ENCODE data around the gene ARHGEF38. TPM values are rescaled to one million over a fixed set of nuclear protein-coding genes. Genes with fewer than 3 reads are reported as not detected.

Gene ARHGEF38, protein sequence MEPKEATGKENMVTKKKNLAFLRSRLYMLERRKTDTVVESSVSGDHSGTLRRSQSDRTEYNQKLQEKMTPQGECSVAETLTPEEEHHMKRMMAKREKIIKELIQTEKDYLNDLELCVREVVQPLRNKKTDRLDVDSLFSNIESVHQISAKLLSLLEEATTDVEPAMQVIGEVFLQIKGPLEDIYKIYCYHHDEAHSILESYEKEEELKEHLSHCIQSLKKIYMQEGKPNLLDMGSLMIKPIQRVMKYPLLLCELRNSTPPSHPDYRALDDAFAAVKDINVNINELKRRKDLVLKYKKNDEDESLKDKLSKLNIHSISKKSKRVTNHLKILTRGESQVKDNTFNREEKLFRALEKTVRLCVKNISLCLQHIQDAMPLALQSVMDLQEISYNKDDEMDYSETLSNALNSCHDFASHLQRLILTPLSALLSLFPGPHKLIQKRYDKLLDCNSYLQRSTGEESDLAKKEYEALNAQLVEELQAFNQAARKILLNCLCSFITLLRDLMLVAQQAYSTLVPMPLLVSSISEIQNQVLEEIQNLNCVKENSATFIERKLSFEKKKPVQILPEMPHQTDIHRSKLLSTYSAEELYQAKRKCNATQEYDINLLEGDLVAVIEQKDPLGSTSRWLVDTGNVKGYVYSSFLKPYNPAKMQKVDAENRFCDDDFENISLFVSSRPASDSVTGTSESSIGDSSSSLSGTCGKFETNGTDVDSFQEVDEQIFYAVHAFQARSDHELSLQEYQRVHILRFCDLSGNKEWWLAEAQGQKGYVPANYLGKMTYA
- total RNA-seq: 1 to 10 TPM in 1 of 4 donors, under 1 TPM in 1, not detected in 2; 0.26 to 3.7 TPM

DNA sequence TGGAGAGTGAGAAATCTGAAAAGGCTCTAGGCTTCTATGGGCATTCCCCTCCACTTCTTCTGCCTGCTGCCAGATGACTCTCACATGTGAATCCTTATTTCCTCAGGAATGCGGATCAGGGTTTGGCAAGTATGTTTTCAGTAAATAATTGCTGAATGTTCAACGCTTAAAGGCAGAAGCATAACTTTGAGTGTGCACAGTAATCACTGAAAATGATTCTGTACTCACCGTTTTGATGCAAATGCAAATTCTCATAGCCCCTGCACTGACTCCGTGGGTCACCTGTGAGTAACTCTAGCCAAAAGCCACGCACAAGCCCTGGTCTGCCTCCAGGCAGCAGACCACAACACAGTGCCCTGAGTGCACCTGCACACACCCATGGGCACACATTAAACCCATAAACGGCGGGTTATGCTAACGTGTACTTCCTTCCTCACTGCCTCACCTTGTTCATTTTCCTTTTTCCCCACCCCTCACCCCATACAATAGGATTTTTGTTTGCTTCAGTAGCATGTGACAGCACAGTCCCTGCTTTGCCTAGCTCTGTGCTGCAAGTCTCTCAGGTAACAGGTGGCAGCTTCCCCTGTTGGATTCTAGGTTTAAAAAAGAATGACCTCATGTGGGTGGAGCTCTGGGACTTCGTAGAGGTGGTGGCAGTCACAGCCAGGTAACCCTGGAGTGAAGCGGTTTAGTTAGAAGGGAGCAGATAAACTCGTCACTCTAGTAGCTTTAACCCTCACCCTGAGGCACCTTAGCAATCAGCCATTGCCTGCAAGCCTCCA is at the start of gene ARHGEF38:
TSS of gene ARHGEF38 (plus strand) at position 656 of the 782 bp plus-strand sequence. CDS start 146 bp downstream, outside the sequence.
- TF ChIP-seq, protein P1, sequence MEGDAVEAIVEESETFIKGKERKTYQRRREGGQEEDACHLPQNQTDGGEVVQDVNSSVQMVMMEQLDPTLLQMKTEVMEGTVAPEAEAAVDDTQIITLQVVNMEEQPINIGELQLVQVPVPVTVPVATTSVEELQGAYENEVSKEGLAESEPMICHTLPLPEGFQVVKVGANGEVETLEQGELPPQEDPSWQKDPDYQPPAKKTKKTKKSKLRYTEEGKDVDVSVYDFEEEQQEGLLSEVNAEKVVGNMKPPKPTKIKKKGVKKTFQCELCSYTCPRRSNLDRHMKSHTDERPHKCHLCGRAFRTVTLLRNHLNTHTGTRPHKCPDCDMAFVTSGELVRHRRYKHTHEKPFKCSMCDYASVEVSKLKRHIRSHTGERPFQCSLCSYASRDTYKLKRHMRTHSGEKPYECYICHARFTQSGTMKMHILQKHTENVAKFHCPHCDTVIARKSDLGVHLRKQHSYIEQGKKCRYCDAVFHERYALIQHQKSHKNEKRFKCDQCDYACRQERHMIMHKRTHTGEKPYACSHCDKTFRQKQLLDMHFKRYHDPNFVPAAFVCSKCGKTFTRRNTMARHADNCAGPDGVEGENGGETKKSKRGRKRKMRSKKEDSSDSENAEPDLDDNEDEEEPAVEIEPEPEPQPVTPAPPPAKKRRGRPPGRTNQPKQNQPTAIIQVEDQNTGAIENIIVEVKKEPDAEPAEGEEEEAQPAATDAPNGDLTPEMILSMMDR (IDR thresholded peaks at IDR 0.05): no peak
- no peak for TF ChIP-seq POLR2A (IDR thresholded peaks at IDR 0.05)
- Histone ChIP-seq H3K36me3 (no peaks in the 10 kb centered on the region), H3K27ac (no peak within 1 kb of the TSS), H3K4me1 (no peaks in the 10 kb centered on the region), H3K9me3 (no peaks in the 10 kb centered on the region), H3K4me3 (no peak within 1 kb of the TSS), H3K27me3 (no peaks in the 10 kb centered on the region)
- no peak for DNase-seq
- intact Hi-C loops (cut with DNase I; ENCODE audit: low total_unique reads): no loop called here

GRCh38 chr4:105503484-105503883 is 48.9 kb upstream of the ARHGEF38 start:
- H3K9me3 ChIP-seq: no peaks in the 10 kb centered on the region
- H3K4me1 ChIP-seq: no peaks in the 10 kb centered on the region
- TF ChIP-seq, protein P1 (IDR thresholded peaks at IDR 0.05): no peak
- no peak for TF ChIP-seq POLR2A (IDR thresholded peaks at IDR 0.05)
- no peaks in the 10 kb centered on the region for H3K27me3 ChIP-seq
- no peak overlapping the region for H3K27ac ChIP-seq
- intact Hi-C loops (cut with DNase I; ENCODE audit: low total_unique reads): no loop called here
- H3K4me3 ChIP-seq: no peak overlapping the region
- no peak for DNase-seq
- no peaks in the 10 kb centered on the region for H3K36me3 ChIP-seq

- H3K27ac ChIP-seq: no peak overlapping the region
- H3K4me1 ChIP-seq: no peaks in the 10 kb centered on the region
- TF ChIP-seq, protein P1 (IDR thresholded peaks at IDR 0.05): no peak
- TF ChIP-seq POLR2A (IDR thresholded peaks at IDR 0.05): no peak
- no peaks in the 10 kb centered on the region for H3K27me3 ChIP-seq
- H3K36me3 ChIP-seq: no peaks in the 10 kb centered on the region
- intact Hi-C loops (cut with DNase I; ENCODE audit: low total_unique reads): no loop called here
- DNase-seq: no peak
- H3K9me3 ChIP-seq: no peaks in the 10 kb centered on the region
- H3K4me3 ChIP-seq: no peak overlapping the region
Measured at GRCh38 chr4:105504744-105505143, 47.7 kb upstream of the ARHGEF38 start.

GRCh38 chr4:105509291-105509690 is 43.1 kb upstream of the ARHGEF38 start:
- H3K4me1 ChIP-seq: no peaks in the 10 kb centered on the region
- no peaks in the 10 kb centered on the region for H3K9me3 ChIP-seq
- no peak for TF ChIP-seq POLR2A (IDR thresholded peaks at IDR 0.05)
- TF ChIP-seq, protein P1 (IDR thresholded peaks at IDR 0.05): no peak
- intact Hi-C loops (cut with DNase I; ENCODE audit: low total_unique reads): no loop called here
- H3K36me3 ChIP-seq: no peaks in the 10 kb centered on the region
- DNase-seq: no peak
- no peak overlapping the region for H3K4me3 ChIP-seq
- H3K27ac ChIP-seq: no peak overlapping the region
- H3K27me3 ChIP-seq: no peaks in the 10 kb centered on the region

Measured in uterus (tissue), 4 donors.